Esophagus mucosa (tissue), 1 donor: Measurements from ENCODE around the gene OR1L1. TPM values are rescaled to one million over a fixed set of nuclear protein-coding genes. Genes with fewer than 3 reads are reported as not detected.

Experiments
- ATAC-seq: fragments of 200-7000 bp; cut with Tn5 transposase; one replicate; pipeline ENCODE4 v1.9.1; 2020
- total RNA-seq: library from RNA; stranded (reverse); gene quantifications from one replicate; pipeline ENCODE4 v1.2.4, GENCODE V29; 2023
- donor health status: DM: yes; HTN: yes; CAD: no.

OR1L1 gene
- total RNA-seq = not detected

- no peak for ATAC-seq
Observed at GRCh38 chr9:122661416-122661815, at the start of gene OR1L1. TSS of gene OR1L1 (plus strand) at chr9:122661716. CDS start at chr9:122661716, 0 bp downstream.

- ATAC-seq = no peak
Observed at GRCh38 chr9:122614362-122614761, 47.2 kb upstream of the OR1L1 start, which contains the start of gene OR1Q1. TSS of gene OR1Q1 (plus strand) at chr9:122614738. CDS start at chr9:122614738, 0 bp downstream.

GRCh38 chr9:122619996-122620395, 41.5 kb upstream of the OR1L1 start:
- no peak for ATAC-seq

- no peak for ATAC-seq
Observed at GRCh38 chr9:122642226-122642625, 19.3 kb upstream of the OR1L1 start.

- no peak for ATAC-seq
Observed at GRCh38 chr9:122656378-122656777, 5.1 kb upstream of the OR1L1 start.

GRCh38 chr9:122657527-122657926, 4.0 kb upstream of the OR1L1 start, which contains the start of gene OR1B1:
TSS of gene OR1B1 (minus strand) at chr9:122657627.
- no peak for ATAC-seq

GRCh38 chr9:122672481-122672880, 11.0 kb downstream of the OR1L1 start:
- no peak for ATAC-seq

GRCh38 chr9:122684851-122685250, 23.3 kb downstream of the OR1L1 start:
- no peak for ATAC-seq

- ATAC-seq = no peak
Observed at GRCh38 chr9:122695696-122696095, 34.2 kb downstream of the OR1L1 start.

Other genes with a start within 250 kb of the OR1L1 start
- gene OR1J1, start 183.8 kb upstream of the OR1L1 start, total RNA-seq = not detected
- gene OR1J2, start 150.9 kb upstream of the OR1L1 start, total RNA-seq = not detected
- gene OR1J4, start 142.6 kb upstream of the OR1L1 start, total RNA-seq = 0.20 TPM
- gene OR1N1, start 134.4 kb upstream of the OR1L1 start, total RNA-seq = not detected
- gene OR1N2, start 108.6 kb upstream of the OR1L1 start, total RNA-seq = not detected
- not detected for gene OR1L8, start 78.3 kb upstream of the OR1L1 start, total RNA-seq
- not detected for gene OR1Q1, start 47.0 kb upstream of the OR1L1 start, total RNA-seq
- not detected for gene OR1B1, start 4.1 kb upstream of the OR1L1 start, total RNA-seq
- gene OR1L3, start 13.4 kb downstream of the OR1L1 start, total RNA-seq = not detected
- gene OR1L4, start 62.3 kb downstream of the OR1L1 start, total RNA-seq = not detected
- not detected for gene OR1L6, start 80.6 kb downstream of the OR1L1 start, total RNA-seq
- gene OR5C1, start 127.2 kb downstream of the OR1L1 start, total RNA-seq = not detected
- not detected for gene OR1K1, start 138.4 kb downstream of the OR1L1 start, total RNA-seq
- gene PDCL, start 166.9 kb downstream of the OR1L1 start, total RNA-seq = 8.6 TPM
- gene RC3H2, start 243.6 kb downstream of the OR1L1 start, total RNA-seq = 31.3 TPM